ENCODE data around the gene SGK2.

SGK2 gene

DNA sequence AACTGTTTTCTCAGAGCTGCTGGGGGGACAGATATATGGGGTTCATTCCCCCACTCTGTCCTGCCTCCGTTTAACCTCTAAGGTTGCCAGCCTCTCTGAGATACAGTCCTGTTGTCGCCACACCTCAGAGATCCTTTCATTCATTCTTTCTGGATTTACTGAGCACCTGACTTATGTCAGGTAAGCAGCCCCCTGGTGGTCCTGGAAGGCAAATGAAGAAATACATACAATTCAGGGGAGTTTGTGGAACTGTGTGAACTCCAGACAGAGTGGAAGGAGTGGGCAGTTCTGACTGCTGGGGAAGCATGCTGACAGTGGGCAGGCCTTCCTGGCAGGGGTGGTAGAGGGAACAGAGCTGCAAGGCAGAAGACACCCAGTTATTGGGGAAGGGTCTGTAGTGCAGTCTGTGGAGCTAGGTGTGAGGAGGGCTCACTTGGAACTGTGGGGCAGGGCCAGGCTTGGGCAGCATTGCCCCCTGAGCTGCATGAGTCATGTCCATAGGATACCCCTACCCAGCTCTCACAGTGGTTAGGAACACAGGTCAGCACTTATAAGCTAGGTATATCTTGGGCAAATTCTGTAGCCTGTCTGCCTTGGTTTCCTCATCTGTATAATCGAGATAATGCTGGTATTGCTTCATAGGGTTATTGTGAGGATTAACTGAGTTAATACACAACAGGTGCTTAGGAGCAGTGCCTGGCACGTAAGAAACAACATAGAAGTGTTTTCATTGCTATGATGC is 12.8 kb upstream of the SGK2 start:
- H3K27me3 ChIP-seq: no peaks in the 10 kb centered on the region
- H3K27ac ChIP-seq: no peak overlapping the region
- peaks cover 0 to 4% of the 10 kb centered on the region in 2 experiments for H3K4me1 ChIP-seq (ENCODE audit: control insufficient read depth in 1 of 2, insufficient read depth in 1 of 2, low read depth in 1 of 2, low read length in 1 of 2)
- TF ChIP-seq, protein P1, sequence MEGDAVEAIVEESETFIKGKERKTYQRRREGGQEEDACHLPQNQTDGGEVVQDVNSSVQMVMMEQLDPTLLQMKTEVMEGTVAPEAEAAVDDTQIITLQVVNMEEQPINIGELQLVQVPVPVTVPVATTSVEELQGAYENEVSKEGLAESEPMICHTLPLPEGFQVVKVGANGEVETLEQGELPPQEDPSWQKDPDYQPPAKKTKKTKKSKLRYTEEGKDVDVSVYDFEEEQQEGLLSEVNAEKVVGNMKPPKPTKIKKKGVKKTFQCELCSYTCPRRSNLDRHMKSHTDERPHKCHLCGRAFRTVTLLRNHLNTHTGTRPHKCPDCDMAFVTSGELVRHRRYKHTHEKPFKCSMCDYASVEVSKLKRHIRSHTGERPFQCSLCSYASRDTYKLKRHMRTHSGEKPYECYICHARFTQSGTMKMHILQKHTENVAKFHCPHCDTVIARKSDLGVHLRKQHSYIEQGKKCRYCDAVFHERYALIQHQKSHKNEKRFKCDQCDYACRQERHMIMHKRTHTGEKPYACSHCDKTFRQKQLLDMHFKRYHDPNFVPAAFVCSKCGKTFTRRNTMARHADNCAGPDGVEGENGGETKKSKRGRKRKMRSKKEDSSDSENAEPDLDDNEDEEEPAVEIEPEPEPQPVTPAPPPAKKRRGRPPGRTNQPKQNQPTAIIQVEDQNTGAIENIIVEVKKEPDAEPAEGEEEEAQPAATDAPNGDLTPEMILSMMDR (IDR thresholded peaks at IDR 0.05): no peak
- H3K36me3 ChIP-seq: peaks cover 3% of the 10 kb centered on the region
- no peaks in the 10 kb centered on the region for H3K9me3 ChIP-seq
- H3K4me3 ChIP-seq (ENCODE audit: low read depth in 1 of 2, low read length in 1 of 2): no peak overlapping the region

DNA sequence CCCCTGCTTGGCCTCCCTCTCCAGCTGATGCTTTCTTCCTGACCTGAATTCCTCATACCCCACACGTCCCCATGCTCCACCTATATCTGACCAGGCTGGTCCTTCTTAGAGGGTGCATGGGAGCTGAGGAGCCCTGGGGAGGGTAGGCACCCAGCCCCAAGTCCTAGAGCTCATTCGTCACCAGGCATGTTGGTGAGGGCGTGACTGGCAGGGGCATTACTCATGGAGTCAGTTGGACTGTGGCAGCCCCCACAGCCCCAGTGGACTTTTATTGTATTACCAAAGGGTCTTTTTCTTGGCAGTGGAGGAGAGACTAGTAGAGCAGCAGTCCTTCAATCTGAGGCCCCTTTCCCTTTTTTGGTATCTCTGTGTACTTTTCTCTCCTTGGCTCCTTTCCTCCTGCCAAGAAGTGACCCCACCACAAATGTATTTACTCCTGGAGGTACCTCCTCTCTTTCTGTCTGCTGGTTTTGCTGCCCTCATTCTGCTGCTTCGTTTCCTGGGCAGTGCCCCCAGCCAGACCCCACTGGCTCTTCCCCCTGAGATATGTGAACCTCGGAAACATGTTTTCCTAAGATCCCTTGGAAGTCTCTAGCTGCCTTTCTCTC is 10.4 kb upstream of the SGK2 start:
- Histone ChIP-seq H3K27ac (no peak overlapping the region), H3K4me3 (ENCODE audit: low read depth in 1 of 2, low read length in 1 of 2) (no peak overlapping the region), H3K9me3 (no peaks in the 10 kb centered on the region), H3K4me1 (ENCODE audit: control insufficient read depth in 1 of 2, insufficient read depth in 1 of 2, low read depth in 1 of 2, low read length in 1 of 2) (peaks cover 0 to 4% of the 10 kb centered on the region in 2 experiments), H3K27me3 (no peaks in the 10 kb centered on the region), H3K36me3 (peaks cover 3% of the 10 kb centered on the region)
- TF ChIP-seq, protein P1 (IDR thresholded peaks at IDR 0.05): no peak

DNA sequence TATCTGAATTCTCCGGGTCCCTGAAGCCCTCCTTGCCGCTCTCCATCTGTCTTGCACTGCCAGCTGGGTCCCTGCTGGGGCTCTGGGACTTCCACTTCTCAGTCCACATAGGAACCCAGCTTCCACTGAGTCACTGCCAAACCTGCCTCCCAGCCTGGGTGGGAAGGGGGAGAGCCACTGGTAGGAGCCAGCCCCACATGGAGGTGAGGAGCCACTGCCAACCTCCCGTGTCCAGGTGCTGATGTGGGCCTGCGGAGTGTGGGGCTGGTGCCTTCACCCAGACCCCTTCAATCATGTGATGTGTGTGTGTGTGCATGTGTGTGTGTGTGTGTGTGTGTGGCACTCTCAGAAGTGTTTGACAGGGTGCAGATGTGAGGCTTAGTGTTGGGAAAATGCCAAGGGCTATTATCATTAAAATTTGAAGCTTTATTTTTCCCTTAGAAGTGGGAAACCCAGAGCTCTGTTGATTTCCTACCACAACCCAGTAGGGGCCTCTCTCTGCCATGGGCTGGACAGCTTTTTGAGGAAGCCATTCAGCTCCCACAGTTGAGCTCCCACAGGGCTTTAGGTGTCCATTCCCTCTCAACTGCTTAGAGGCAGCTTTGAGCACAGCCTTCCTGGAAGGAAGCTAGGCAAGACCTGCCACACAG is 9.3 kb upstream of the SGK2 start:
- no peaks in the 10 kb centered on the region for H3K9me3 ChIP-seq
- no peak overlapping the region for H3K4me3 ChIP-seq (ENCODE audit: low read depth in 1 of 2, low read length in 1 of 2)
- peaks cover 0 to 4% of the 10 kb centered on the region in 2 experiments for H3K4me1 ChIP-seq (ENCODE audit: control insufficient read depth in 1 of 2, insufficient read depth in 1 of 2, low read depth in 1 of 2, low read length in 1 of 2)
- H3K27ac ChIP-seq: no peak overlapping the region
- H3K27me3 ChIP-seq: no peaks in the 10 kb centered on the region
- TF ChIP-seq, protein P1 (IDR thresholded peaks at IDR 0.05): no peak
- H3K36me3 ChIP-seq: peaks cover 3% of the 10 kb centered on the region

DNA sequence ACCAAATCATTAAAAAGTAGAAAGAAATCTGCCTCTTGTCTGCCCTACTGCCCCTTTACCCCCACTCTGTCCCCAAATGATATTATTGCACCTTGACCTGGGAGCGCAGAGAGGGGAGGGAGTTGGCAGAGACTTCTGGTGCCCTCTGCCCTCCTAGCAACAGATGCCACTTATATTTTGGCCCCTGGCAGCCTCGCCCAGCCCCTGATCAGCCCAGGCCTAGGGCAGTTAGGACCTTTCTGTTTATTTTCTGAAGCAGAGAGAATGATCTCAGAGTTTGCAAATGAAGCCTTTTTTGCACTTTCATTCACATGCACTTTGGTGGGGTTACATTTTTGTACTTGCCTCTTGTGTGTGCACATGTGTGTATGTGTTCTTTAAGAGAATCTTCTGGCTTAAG is 8.4 kb upstream of the SGK2 start:
- no peak overlapping the region for H3K27ac ChIP-seq
- H3K4me3 ChIP-seq (ENCODE audit: low read depth in 1 of 2, low read length in 1 of 2): no peak overlapping the region
- peaks cover 3% of the 10 kb centered on the region for H3K36me3 ChIP-seq
- H3K27me3 ChIP-seq: no peaks in the 10 kb centered on the region
- no peaks in the 10 kb centered on the region for H3K9me3 ChIP-seq
- peaks cover 3 to 4% of the 10 kb centered on the region in 2 experiments for H3K4me1 ChIP-seq (ENCODE audit: control insufficient read depth in 1 of 2, insufficient read depth in 1 of 2, low read depth in 1 of 2, low read length in 1 of 2)
- TF ChIP-seq, protein P1 (IDR thresholded peaks at IDR 0.05): no peak

DNA sequence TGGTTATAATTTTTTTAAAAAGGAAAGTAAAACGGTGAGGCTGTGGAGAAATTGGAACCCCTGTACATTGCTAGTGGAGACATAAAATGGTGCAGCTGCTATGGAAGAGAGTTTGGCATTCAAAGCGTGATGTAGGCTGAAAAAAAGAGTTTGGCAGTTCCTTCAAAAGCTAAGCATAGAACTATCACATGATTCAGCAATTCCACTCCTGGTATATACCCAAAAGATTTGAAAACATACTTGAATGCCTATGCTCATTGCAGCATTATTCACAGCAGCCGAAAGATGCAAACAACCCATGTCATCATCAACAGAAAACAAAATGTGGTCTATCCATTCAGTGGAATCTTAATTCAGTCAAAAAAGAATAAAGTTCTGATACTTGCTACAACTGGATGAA is 4.5 kb upstream of the SGK2 start:
- TF ChIP-seq, protein P1 (IDR thresholded peaks at IDR 0.05): no peak
- H3K9me3 ChIP-seq: no peaks in the 10 kb centered on the region
- H3K4me3 ChIP-seq (ENCODE audit: low read depth in 1 of 2, low read length in 1 of 2): no peak overlapping the region
- no peaks in the 10 kb centered on the region for H3K27me3 ChIP-seq
- H3K27ac ChIP-seq: no peak overlapping the region
- H3K36me3 ChIP-seq: no peaks in the 10 kb centered on the region
- peaks cover 22 to 26% of the 10 kb centered on the region in 2 experiments for H3K4me1 ChIP-seq (ENCODE audit: control insufficient read depth in 1 of 2, insufficient read depth in 1 of 2, low read depth in 1 of 2, low read length in 1 of 2)

All from neutrophil (primary cell).